ENCODE data around the gene ADAMTS10.

DNA sequence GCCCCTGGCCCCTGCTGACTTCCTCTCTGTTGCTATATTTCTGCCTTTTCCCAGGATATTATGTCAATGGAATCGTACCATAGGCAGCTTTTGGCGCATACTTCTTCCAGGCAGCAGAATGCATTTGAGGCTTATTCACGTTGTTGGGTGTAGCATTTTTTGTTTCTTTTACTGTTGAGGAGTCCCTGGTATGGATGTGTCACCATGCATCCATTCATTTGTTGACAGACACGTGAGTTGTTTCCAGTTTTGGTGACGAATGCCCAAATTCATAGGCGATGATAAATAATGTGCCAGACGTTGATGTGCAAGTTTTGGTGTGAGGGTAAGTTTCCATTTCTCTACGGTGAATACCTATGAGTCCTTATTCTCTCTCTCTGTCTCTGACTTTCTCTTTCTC is 24.9 kb upstream of the ADAMTS10 start:
- TF ChIP-seq, protein P1, sequence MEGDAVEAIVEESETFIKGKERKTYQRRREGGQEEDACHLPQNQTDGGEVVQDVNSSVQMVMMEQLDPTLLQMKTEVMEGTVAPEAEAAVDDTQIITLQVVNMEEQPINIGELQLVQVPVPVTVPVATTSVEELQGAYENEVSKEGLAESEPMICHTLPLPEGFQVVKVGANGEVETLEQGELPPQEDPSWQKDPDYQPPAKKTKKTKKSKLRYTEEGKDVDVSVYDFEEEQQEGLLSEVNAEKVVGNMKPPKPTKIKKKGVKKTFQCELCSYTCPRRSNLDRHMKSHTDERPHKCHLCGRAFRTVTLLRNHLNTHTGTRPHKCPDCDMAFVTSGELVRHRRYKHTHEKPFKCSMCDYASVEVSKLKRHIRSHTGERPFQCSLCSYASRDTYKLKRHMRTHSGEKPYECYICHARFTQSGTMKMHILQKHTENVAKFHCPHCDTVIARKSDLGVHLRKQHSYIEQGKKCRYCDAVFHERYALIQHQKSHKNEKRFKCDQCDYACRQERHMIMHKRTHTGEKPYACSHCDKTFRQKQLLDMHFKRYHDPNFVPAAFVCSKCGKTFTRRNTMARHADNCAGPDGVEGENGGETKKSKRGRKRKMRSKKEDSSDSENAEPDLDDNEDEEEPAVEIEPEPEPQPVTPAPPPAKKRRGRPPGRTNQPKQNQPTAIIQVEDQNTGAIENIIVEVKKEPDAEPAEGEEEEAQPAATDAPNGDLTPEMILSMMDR (IDR thresholded peaks at IDR 0.05; ENCODE audit: borderline replicate concordance, extremely low read depth, low read length, poor library complexity, severe bottlenecking) = no peak
- TF ChIP-seq EZH2 (IDR thresholded peaks at IDR 0.05; ENCODE audit: borderline replicate concordance, low read depth, low read length, severe bottlenecking) = no peak

Data from DND-41 (cell line).